Effector CD4-positive, alpha-beta T cell (primary cell): ENCODE data around the gene SLC39A7.

Experiments used
- DNase-seq: peaks from one replicate; pipeline ENCODE4 v3.0.0-alpha.2; 2020

SLC39A7 gene

DNA sequence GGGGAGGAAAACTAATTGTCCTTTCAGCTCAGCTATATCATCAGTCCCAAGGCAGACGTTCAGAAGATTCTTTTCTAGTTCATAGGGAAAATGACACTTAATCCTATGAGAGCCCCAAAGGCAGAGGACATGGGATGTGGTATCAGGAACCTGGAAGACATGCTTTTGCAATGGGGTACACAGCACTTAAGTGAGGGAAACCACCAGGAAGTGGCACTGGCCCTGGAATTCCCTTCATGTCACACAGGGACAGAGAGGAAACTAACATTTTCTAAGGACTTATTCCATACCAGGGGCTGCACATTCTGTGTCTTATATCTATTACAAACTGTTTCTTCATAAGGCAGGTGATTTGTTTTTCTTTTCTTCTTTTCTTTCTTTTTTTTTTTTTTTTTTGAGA is 42.8 kb downstream of the SLC39A7 start:
- DNase-seq: no peak

- peak; percentile 88 for DNase-seq
These were observed 47.4 kb downstream of the SLC39A7 start for GRCh38 chr6:33247977-33248642.

DNA sequence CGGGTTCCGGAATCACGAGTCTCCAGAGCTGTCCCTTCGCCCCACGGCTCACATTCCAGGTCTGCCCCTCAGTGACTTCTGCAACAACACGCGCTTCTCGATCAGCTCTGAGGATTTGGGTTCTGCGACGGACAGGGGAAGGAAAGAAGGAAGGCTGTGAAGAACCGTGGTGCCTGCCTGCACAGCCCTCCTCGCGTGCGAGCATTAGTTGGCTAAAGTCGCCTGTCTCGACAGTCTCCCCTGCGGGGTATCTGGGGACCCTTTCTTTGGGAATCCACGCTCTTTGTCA is 47.9 kb downstream of the SLC39A7 start:
- no peak for DNase-seq

DNA sequence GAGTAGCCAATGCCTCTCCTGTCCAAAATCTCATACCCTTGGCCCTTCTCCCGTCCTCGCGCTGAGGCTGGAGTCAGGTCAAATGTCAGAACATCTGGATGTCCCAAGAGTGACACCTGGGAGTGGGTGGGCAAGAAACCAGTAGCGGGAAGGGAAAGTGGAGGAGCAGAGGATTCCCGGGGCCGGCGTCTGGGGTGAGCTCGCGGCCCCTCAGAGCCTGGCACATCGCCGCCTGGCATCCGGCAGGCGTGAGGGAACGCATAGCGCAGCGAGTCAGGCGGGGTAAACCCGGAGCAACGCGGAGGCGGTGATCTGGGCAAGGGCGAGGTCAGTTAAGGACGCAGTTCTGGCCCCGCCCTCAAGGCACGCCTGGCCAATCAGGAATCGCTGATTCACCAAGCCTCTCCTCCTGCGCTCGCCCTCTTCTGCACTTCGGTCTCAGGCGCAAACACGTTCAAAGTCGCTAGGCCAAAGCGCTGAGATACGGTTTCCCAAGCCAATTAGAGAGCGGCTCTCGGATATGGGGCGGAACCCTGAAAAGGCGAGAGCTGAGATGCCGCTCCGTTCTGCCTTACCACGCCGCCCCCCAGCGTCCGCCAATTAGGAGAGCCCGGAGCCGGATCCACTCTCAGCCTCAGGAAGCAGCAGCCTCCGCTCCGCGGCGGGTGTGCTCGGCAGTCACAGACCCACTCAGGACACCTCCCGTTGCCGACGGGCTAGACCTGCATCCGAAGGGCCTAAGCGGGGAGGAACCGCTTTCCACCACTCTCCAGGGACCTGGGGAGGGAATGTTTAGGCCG is 48.5 kb downstream of the SLC39A7 start:
- DNase-seq: peak; percentile 95

DNA sequence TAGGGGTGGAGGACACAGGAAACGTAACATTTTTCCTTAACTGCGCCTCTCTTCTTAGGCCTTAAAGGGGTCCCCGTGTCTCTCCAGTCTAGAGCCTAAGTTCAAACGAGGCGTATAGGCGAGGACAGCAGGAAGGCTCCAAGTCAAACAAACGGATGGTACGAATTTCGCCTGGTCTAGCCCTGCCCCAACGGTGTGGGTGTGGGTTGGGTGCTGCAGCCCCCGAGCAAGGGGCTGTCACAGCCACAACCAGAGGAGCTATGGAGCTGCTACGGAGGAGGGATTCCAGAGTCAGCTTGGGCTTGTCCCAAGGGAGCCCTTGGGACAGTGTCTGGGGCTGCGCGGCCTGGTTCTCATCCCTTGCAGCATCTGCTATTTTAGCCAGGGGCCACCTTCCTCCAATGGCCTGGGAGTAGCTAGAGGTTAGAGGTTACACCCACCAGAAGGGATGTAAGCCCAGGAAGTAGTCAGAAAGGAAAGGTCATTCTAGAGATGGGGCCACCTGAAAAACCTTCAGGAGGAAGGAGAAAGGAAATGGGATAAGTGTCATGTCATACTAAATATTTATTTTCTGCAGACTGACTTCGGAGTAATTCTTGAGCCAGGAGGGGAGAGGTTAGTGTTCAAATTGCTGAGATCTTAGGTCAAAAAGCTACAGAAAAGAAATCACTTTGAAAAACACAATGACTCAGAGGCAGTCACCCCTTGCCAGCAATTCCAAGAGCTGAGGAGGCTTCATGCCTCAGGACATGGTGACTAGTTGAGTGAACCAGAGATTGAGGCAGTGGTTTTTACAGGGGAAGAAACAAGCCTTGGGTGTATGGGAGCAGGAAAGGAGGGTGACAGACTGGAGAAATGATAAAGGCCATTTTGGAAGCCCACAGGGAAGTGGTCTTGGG is 49.3 kb downstream of the SLC39A7 start:
- DNase-seq: no peak

- no peak for DNase-seq
These were observed 50.1 kb downstream of the SLC39A7 start for GRCh38 chr6:33250731-33251130.

GRCh38 chr6:33251395-33252012 is 50.8 kb downstream of the SLC39A7 start:
- DNase-seq: no peak

- no peak for DNase-seq
These were observed 52.1 kb downstream of the SLC39A7 start for GRCh38 chr6:33252759-33253158.
